HEK293 (cell line): ENCODE measurements around the gene MGST2.

ENCODE experiments used
- CTCF ChIA-PET: fragments of 350-600 bp; formaldehyde crosslinking; extraction: SDS; loops from one replicate; lab custom pipeline; 2021; ENCODE audit warnings: antibody characterized with exemption; lab: Yijun Ruan, JAX
- POLR2A ChIA-PET: fragments of 300-600 bp; formaldehyde crosslinking; extraction: SDS; loops from one replicate; lab custom pipeline; 2020; ENCODE audit warnings: antibody characterized with exemption, inconsistent platforms; lab: Yijun Ruan, JAX
- H3K27ac ChIP-seq: fragments of 200-500 bp; sonication (Bioruptor generic); 2 replicates; pipeline ENCODE4 v1.5.1; 2014; ENCODE audit warnings: low read depth, low read length, control low read depth, inconsistent platforms; ENCODE audit errors: extremely low read depth
- H3K36me3 ChIP-seq, 2 experiments: fragments of 200-500 bp in 1 of 2; sonication (Bioruptor generic) in 1 of 2; 1 replicate in 1 of 2; 2 replicates in 1 of 2; pipeline ENCODE4 v1.5.1; 2014 to 2017; ENCODE audit warnings: inconsistent platforms in 2 of 2, low read length in 2 of 2; ENCODE audit not compliant: control insufficient read depth in 2 of 2, insufficient read depth in 1 of 2
- H3K4me1 ChIP-seq: fragments of 200-500 bp; sonication (Bioruptor generic); 2 replicates; pipeline ENCODE4 v1.5.1; 2014; ENCODE audit warnings: mild to moderate bottlenecking, low read length, inconsistent platforms; ENCODE audit not compliant: control insufficient read depth, insufficient read depth
- H3K4me3 ChIP-seq: 2 replicates; pipeline ENCODE4 v1.5.1; 2011; ENCODE audit warnings: low read depth, mild to moderate bottlenecking, control low read depth, low read length, moderate library complexity
- H3K9me3 ChIP-seq: fragments of 200-500 bp; sonication (Bioruptor generic); 2 replicates; pipeline ENCODE4 v1.5.1; 2014; ENCODE audit warnings: low read depth, low read length, inconsistent platforms; ENCODE audit not compliant: control insufficient read depth, insufficient read depth
- GLI4 ChIP-seq: fragments of 450-650 bp; formaldehyde crosslinking; IDR thresholded peaks from 2 replicates; pipeline ENCODE4 v1.5.1; 2016; ENCODE audit warnings: missing biosample characterization, missing genetic modification characterization
- KLF7 ChIP-seq: fragments of 450-650 bp; formaldehyde crosslinking; IDR thresholded peaks from 2 replicates; pipeline ENCODE4 v1.5.1; 2016; ENCODE audit warnings: missing biosample characterization, missing genetic modification characterization, borderline replicate concordance
- PRDM2 ChIP-seq: fragments of 450-650 bp; formaldehyde crosslinking; IDR thresholded peaks from 2 replicates; pipeline ENCODE4 v1.5.1; 2016; ENCODE audit warnings: missing biosample characterization, missing genetic modification characterization, borderline replicate concordance
- REPIN1 ChIP-seq: fragments of 450-650 bp; formaldehyde crosslinking; IDR thresholded peaks from 2 replicates; pipeline ENCODE4 v1.5.1; 2017; ENCODE audit warnings: missing biosample characterization, missing genetic modification characterization, low read depth
- REST ChIP-seq: fragments of 450-650 bp; formaldehyde crosslinking; IDR thresholded peaks from 2 replicates; pipeline ENCODE4 v1.5.1; 2016; ENCODE audit warnings: missing biosample characterization, missing genetic modification characterization
- ZBTB17 ChIP-seq: fragments of 450-650 bp; formaldehyde crosslinking; IDR thresholded peaks from 2 replicates; pipeline ENCODE4 v1.5.1; 2016; ENCODE audit warnings: missing biosample characterization, missing genetic modification characterization
- ZBTB21 ChIP-seq: fragments of 450-650 bp; formaldehyde crosslinking; IDR thresholded peaks from 2 replicates; pipeline ENCODE4 v1.5.1; 2017; ENCODE audit warnings: missing biosample characterization, missing genetic modification characterization
- ZFP37 ChIP-seq: fragments of 450-650 bp; formaldehyde crosslinking; IDR thresholded peaks from 2 replicates; pipeline ENCODE4 v1.5.1; 2016; ENCODE audit warnings: missing biosample characterization, missing genetic modification characterization
- ZNF175 ChIP-seq: fragments of 450-650 bp; formaldehyde crosslinking; IDR thresholded peaks from 2 replicates; pipeline ENCODE4 v1.5.1; 2016; ENCODE audit warnings: missing biosample characterization, missing genetic modification characterization
- ZNF302 ChIP-seq: fragments of 450-650 bp; formaldehyde crosslinking; IDR thresholded peaks from 2 replicates; pipeline ENCODE4 v1.5.1; 2016; ENCODE audit warnings: missing biosample characterization, missing genetic modification characterization, low read depth
- ZNF394 ChIP-seq: fragments of 450-650 bp; formaldehyde crosslinking; IDR thresholded peaks from 2 replicates; pipeline ENCODE4 v1.5.1; 2016; ENCODE audit warnings: missing biosample characterization, missing genetic modification characterization, mild to moderate bottlenecking, moderate library complexity, borderline replicate concordance
- ZNF416 ChIP-seq: fragments of 450-650 bp; formaldehyde crosslinking; IDR thresholded peaks from 2 replicates; pipeline ENCODE4 v1.5.1; 2016; ENCODE audit warnings: missing biosample characterization, missing genetic modification characterization
- ZNF473 ChIP-seq: fragments of 450-650 bp; formaldehyde crosslinking; IDR thresholded peaks from 2 replicates; pipeline ENCODE4 v1.5.1; 2017; ENCODE audit warnings: missing biosample characterization, missing genetic modification characterization
- ZNF529 ChIP-seq: fragments of 450-650 bp; formaldehyde crosslinking; IDR thresholded peaks from 2 replicates; pipeline ENCODE4 v1.5.1; 2017; ENCODE audit warnings: missing genetic modification characterization, missing biosample characterization; ENCODE audit not compliant: insufficient replicate concordance
- ZNF560 ChIP-seq: fragments of 450-650 bp; formaldehyde crosslinking; IDR thresholded peaks from 2 replicates; pipeline ENCODE4 v1.5.1; 2017; ENCODE audit warnings: missing biosample characterization, missing genetic modification characterization, borderline replicate concordance
- ZNF777 ChIP-seq: fragments of 450-650 bp; formaldehyde crosslinking; IDR thresholded peaks from 2 replicates; pipeline ENCODE4 v1.5.1; 2017; ENCODE audit warnings: missing biosample characterization, missing genetic modification characterization, borderline replicate concordance
- ZNF785 ChIP-seq: fragments of 450-650 bp; formaldehyde crosslinking; IDR thresholded peaks from 2 replicates; pipeline ENCODE4 v1.5.1; 2016; ENCODE audit warnings: missing biosample characterization, missing genetic modification characterization
- ZSCAN23 ChIP-seq: fragments of 450-650 bp; formaldehyde crosslinking; IDR thresholded peaks from 2 replicates; pipeline ENCODE4 v1.5.1; 2016; ENCODE audit warnings: missing biosample characterization, missing genetic modification characterization
- ZXDB ChIP-seq: fragments of 450-650 bp; formaldehyde crosslinking; IDR thresholded peaks from 2 replicates; pipeline ENCODE4 v1.5.1; 2016; ENCODE audit warnings: missing biosample characterization, missing genetic modification characterization
- TF ChIP-seq, protein P1 (sequence below): fragments of 450-650 bp; formaldehyde crosslinking; IDR thresholded peaks from 2 replicates; pipeline ENCODE4 v1.5.1; 2016; ENCODE audit warnings: missing biosample characterization, missing genetic modification characterization

MGST2 gene

GRCh38 chr4:139682741-139683151 is 17.1 kb downstream of the MGST2 start:
- POLR2A ChIA-PET = no interaction called here
- TF ChIP-seq ZNF529 = no peak
- TF ChIP-seq KLF7 (tag by site-specific recombination) = no peak
- TF ChIP-seq ZSCAN23 (tag by site-specific recombination) = no peak
- TF ChIP-seq REPIN1 (tag by site-specific recombination) = no peak
- no peak for TF ChIP-seq ZNF785 (tag by site-specific recombination)
- no peak for TF ChIP-seq ZNF416 (tag by site-specific recombination)
- no peak for TF ChIP-seq ZNF777 (tag by site-specific recombination)
- TF ChIP-seq, protein P1, sequence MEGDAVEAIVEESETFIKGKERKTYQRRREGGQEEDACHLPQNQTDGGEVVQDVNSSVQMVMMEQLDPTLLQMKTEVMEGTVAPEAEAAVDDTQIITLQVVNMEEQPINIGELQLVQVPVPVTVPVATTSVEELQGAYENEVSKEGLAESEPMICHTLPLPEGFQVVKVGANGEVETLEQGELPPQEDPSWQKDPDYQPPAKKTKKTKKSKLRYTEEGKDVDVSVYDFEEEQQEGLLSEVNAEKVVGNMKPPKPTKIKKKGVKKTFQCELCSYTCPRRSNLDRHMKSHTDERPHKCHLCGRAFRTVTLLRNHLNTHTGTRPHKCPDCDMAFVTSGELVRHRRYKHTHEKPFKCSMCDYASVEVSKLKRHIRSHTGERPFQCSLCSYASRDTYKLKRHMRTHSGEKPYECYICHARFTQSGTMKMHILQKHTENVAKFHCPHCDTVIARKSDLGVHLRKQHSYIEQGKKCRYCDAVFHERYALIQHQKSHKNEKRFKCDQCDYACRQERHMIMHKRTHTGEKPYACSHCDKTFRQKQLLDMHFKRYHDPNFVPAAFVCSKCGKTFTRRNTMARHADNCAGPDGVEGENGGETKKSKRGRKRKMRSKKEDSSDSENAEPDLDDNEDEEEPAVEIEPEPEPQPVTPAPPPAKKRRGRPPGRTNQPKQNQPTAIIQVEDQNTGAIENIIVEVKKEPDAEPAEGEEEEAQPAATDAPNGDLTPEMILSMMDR (tag by site-specific recombination) = no peak
- no peak for TF ChIP-seq ZXDB (tag by site-specific recombination)
- no peak for TF ChIP-seq GLI4 (tag by site-specific recombination)
- TF ChIP-seq ZNF302 (tag by site-specific recombination) = no peak
- TF ChIP-seq ZNF175 = no peak
- TF ChIP-seq ZNF394 = no peak
- no peak for TF ChIP-seq PRDM2 (tag by site-specific recombination)
- no peak for TF ChIP-seq ZNF560 (tag by site-specific recombination)
- TF ChIP-seq ZBTB17 = no peak
- no peak for TF ChIP-seq REST (tag by site-specific recombination)
- TF ChIP-seq ZBTB21 (tag by site-specific recombination) = no peak
- no peak for TF ChIP-seq ZFP37 (tag by site-specific recombination)
- TF ChIP-seq ZNF473 (tag by site-specific recombination) = no peak
- H3K27ac ChIP-seq = no peak overlapping the region
- no peak overlapping the region for H3K4me3 ChIP-seq
- CTCF ChIA-PET = interaction anchor here (0.6 kb wide), 1 partner anchor 1603 kb away, joined by 5 read pairs; no protein-coding TSS in a partner anchor
- H3K4me1 ChIP-seq = no peaks in the 10 kb centered on the region
- H3K9me3 ChIP-seq = no peaks in the 10 kb centered on the region
- peaks cover 0 to 53% of the 10 kb centered on the region in 2 experiments; a peak in 1 of 3 replicates for H3K36me3 ChIP-seq
